DOHH2 (cell line): Measurements from ENCODE around the gene MYOF.

ENCODE experiments used
- CTCF ChIP-seq: fragments of 200-600 bp; sonication (generic); IDR thresholded peaks from one replicate; pipeline ENCODE4 v1.5.1; 2014; ENCODE audit warnings: antibody characterized with exemption, mild to moderate bottlenecking, low read depth, low read length; ENCODE audit not compliant: poor library complexity, severe bottlenecking
- EZH2phosphoT487 ChIP-seq: fragments of 200-600 bp; sonication (generic); IDR thresholded peaks from 2 replicates; pipeline ENCODE4 v1.6.1; 2017; ENCODE audit warnings: borderline replicate concordance, mild to moderate bottlenecking, antibody characterized with exemption, low read length, moderate library complexity, mixed read lengths

GRCh38 chr10:93417266-93417665 is 64.9 kb downstream of the MYOF start:
- TF ChIP-seq CTCF (no peak), EZH2phosphoT487 (no peak)
